Right atrium auricular region (tissue), 2 donors: ENCODE data around the gene TMEM117. TPM values are rescaled to one million over a fixed set of nuclear protein-coding genes. Genes with fewer than 3 reads are reported as not detected.

Experiments used
- DNase-seq: peaks from one replicate; pipeline ENCODE4 v3.0.0-alpha.2; 2019; ENCODE audit warnings: low spot score
- H3K27ac ChIP-seq, 2 donors: fragments of 200-600 bp; sonication (generic); 1 replicate in 1 of 2; 2 replicates in 1 of 2; pipeline ENCODE4 v1.5.1; 2016 to 2019
- H3K27me3 ChIP-seq, 2 donors: fragments of 200-600 bp; sonication (generic); one replicate each; pipeline versions ENCODE4 v1.5.1 to v1.6.0; 2017 to 2019
- H3K36me3 ChIP-seq: fragments of 200-600 bp; sonication (generic); one replicate; pipeline ENCODE4 v1.5.1; 2016
- H3K4me1 ChIP-seq, 2 donors: fragments of 200-600 bp; sonication (generic); one replicate each; pipeline versions ENCODE4 v1.5.1 to v1.6.0; 2017 to 2019
- H3K4me3 ChIP-seq, 2 donors: fragments of 200-600 bp; sonication (generic); 1 replicate in 1 of 2; 2 replicates in 1 of 2; pipeline ENCODE4 v1.5.1; 2017 to 2019; ENCODE audit warnings: mild to moderate bottlenecking in 1 of 2, moderate library complexity in 1 of 2
- H3K9me3 ChIP-seq, 2 donors: fragments of 200-600 bp; sonication (generic); one replicate each; pipeline ENCODE4 v1.5.1; 2019
- total RNA-seq, 2 donors: library from RNA; depleted of rRNA; stranded (reverse); fragments of >200 nt; gene quantifications; one replicate each; pipeline ENCODE4 v1.1.0, GENCODE V29; 2016
- TF ChIP-seq, protein P1 (sequence below), 2 donors: fragments of 200-600 bp; sonication (generic); IDR thresholded peaks; one replicate each; pipeline ENCODE4 v1.5.1; 2019; ENCODE audit warnings: antibody characterized with exemption in 2 of 2

TMEM117 gene
- total RNA-seq, 2 donors from 2014 or later = 10.8 to 24.1 TPM

DNA sequence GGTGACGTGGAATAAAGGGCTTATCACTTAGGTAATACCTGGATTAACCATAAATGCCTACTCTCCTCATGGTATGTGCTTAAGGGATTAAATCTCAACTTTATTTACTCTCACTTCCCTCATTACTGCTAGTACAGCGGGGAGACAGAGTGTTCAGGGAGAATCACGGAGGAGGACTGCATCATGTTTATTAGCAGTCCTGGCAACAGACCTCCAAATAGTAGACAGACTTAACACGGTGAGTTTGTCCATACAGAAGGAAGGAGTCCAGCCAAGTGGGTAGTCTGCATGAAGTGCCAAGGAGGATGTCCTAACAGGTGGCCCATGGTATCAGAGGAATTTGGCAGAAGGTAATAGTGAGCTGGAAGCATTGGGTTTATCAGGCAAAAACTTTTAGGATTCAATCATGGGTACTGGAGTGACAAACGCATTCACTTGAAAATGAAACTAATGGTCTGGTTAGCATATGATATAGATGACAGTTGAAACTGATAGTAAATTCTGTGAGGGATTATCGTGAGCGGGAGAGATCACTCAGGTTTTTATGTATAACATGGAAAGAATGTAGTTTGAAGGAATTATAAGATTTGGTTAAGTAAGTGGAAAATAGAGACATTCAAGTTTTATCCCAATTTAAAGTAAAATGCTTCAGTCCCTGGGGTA lies 471.8 kb downstream of the TMEM117 start:
- TF ChIP-seq, protein P1, sequence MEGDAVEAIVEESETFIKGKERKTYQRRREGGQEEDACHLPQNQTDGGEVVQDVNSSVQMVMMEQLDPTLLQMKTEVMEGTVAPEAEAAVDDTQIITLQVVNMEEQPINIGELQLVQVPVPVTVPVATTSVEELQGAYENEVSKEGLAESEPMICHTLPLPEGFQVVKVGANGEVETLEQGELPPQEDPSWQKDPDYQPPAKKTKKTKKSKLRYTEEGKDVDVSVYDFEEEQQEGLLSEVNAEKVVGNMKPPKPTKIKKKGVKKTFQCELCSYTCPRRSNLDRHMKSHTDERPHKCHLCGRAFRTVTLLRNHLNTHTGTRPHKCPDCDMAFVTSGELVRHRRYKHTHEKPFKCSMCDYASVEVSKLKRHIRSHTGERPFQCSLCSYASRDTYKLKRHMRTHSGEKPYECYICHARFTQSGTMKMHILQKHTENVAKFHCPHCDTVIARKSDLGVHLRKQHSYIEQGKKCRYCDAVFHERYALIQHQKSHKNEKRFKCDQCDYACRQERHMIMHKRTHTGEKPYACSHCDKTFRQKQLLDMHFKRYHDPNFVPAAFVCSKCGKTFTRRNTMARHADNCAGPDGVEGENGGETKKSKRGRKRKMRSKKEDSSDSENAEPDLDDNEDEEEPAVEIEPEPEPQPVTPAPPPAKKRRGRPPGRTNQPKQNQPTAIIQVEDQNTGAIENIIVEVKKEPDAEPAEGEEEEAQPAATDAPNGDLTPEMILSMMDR (IDR thresholded peaks at IDR 0.05) = no peak
- DNase-seq = no peak
- no peaks in the 10 kb centered on the region for H3K27me3 ChIP-seq
- H3K9me3 ChIP-seq = peaks cover 0 to 17% of the 10 kb centered on the region in 2 donors
- H3K36me3 ChIP-seq = no peaks in the 10 kb centered on the region
- no peak overlapping the region for H3K27ac ChIP-seq
- H3K4me1 ChIP-seq = no peaks in the 10 kb centered on the region
- no peak overlapping the region for H3K4me3 ChIP-seq

DNA sequence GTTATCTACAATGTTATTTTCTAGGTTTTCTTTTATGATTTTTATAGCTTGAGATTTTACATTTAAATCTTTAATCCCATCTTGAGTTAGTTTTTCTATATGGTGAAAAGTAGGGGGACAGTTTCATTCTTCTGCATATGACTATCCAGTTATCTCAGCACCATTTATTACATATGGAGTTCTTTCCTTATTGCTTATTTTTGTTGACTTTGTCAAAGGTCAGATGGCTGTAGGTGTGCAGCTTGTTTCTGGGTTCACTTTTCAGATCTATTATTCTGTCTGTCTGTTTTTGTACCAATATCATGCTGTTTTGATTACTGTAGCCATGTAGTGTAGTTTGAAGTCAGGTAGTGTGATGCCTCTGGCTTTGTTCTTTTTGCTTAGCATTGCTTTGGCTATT lies 477.3 kb downstream of the TMEM117 start:
- no peak for DNase-seq
- no peak overlapping the region for H3K4me3 ChIP-seq
- H3K4me1 ChIP-seq = no peaks in the 10 kb centered on the region
- H3K27ac ChIP-seq = no peak overlapping the region
- TF ChIP-seq, protein P1 (IDR thresholded peaks at IDR 0.05) = no peak
- H3K27me3 ChIP-seq = no peaks in the 10 kb centered on the region
- H3K9me3 ChIP-seq = peaks cover 0 to 12% of the 10 kb centered on the region in 2 donors
- no peaks in the 10 kb centered on the region for H3K36me3 ChIP-seq

DNA sequence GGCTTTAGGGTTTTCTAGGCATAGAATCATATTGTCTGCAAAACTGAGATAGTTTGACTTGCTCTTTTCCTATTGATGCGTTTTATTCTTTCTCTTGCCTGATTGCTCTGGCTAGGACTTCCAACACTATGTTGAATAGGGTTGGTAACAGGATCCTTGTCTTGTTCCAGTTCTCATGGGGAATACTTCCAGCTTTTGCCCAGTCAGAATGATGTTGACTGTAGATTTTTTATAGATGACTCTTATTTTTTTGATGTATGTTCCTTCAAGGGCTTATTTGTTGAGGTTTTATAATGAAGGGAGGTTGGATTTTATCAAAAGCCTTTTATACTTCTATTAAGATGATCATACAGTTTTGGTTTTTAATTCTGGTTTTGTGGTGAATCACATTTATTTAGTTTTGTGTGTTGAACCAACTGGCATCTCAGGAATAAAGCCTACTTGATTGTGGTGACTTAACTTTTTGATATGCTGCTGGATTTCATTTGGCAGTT lies 478.2 kb downstream of the TMEM117 start:
- H3K4me1 ChIP-seq = no peaks in the 10 kb centered on the region
- no peaks in the 10 kb centered on the region for H3K36me3 ChIP-seq
- no peak overlapping the region for H3K4me3 ChIP-seq
- peaks cover 0 to 12% of the 10 kb centered on the region in 2 donors for H3K9me3 ChIP-seq
- DNase-seq = no peak
- H3K27ac ChIP-seq = no peak overlapping the region
- TF ChIP-seq, protein P1 (IDR thresholded peaks at IDR 0.05) = no peak
- no peaks in the 10 kb centered on the region for H3K27me3 ChIP-seq

DNA sequence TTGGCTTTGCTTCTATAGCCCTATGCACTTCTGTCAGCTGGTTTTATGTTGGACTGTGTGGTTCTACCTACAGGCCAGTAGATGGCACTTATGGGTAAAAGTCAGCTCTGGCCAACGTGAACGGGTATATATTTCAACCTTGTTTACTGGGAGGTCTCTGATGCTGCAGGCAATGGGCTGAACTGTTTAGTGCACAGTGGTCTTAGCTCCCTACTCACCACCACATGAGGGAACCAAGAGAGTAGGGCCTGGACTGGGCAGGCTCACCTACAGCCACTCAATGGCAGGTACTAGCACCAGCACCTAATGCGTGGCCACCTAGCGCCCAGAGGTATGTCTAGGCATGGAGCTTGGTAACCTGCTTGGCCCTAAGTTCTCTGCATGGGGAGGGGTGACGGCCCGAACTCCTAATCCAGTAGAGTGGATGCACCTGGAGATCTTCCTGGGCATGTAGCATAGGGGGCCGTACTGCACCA lies 481.8 kb downstream of the TMEM117 start:
- Histone ChIP-seq H3K4me3 (no peak overlapping the region), H3K9me3 (peaks cover 0 to 6% of the 10 kb centered on the region in 2 donors), H3K36me3 (no peaks in the 10 kb centered on the region), H3K27ac (no peak overlapping the region), H3K4me1 (no peaks in the 10 kb centered on the region), H3K27me3 (no peaks in the 10 kb centered on the region)
- DNase-seq = no peak
- TF ChIP-seq, protein P1 (IDR thresholded peaks at IDR 0.05) = peak in 1 of 2 donors; percentile 47

DNA sequence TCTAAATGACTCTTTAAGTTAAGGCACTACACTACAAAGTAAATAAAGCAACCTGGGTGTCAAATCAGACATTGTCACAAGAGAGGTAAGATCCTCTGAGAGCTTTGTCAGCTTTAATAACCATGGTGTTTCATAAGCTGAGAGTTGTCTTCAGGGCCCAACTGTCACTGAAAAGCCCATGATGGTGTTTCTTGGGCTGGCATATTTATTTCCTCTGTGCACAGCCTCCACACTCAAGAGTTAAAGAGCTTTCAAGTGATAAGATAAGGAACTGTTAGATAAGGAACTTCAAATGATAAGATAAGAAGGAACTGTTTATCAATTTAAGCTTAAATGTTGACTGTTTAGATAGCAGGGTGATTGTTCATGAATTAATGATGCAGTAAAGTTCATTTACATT lies 495.4 kb downstream of the TMEM117 start:
- DNase-seq = no peak
- H3K4me3 ChIP-seq = no peak overlapping the region
- no peaks in the 10 kb centered on the region for H3K27me3 ChIP-seq
- H3K4me1 ChIP-seq = no peaks in the 10 kb centered on the region
- no peaks in the 10 kb centered on the region for H3K9me3 ChIP-seq
- TF ChIP-seq, protein P1 (IDR thresholded peaks at IDR 0.05) = no peak
- H3K27ac ChIP-seq = no peak overlapping the region
- H3K36me3 ChIP-seq = no peaks in the 10 kb centered on the region
